ENCODE results near the gene KCNF1. TPM values are rescaled to one million over a fixed set of nuclear protein-coding genes. Genes with fewer than 3 reads are reported as not detected.

Gene KCNF1
- total RNA-seq, 4 donors from 2014 or later: 0.22 to 0.42 TPM; not detected in 2

GRCh38 chr2:10897956-10898355 lies 13.8 kb upstream of the KCNF1 start:
- no peaks in the 10 kb centered on the region for H3K4me1 ChIP-seq
- DNase-seq (ENCODE audit: low spot score in 2 of 2): no peak
- H3K9me3 ChIP-seq: no peaks in the 10 kb centered on the region
- no peak overlapping the region for H3K27ac ChIP-seq
- no peak overlapping the region for H3K4me3 ChIP-seq
- 91 to 94% methylated on average over 4 of the region's 4 CpGs for WGBS, 2 donors
- H3K36me3 ChIP-seq: no peaks in the 10 kb centered on the region
- H3K27me3 ChIP-seq: no peaks in the 10 kb centered on the region
- no peak for TF ChIP-seq CTCF (IDR thresholded peaks at IDR 0.05)
- no peak for TF ChIP-seq EP300 (IDR thresholded peaks at IDR 0.05)
- no peak for TF ChIP-seq POLR2A (IDR thresholded peaks at IDR 0.05)

- WGBS, 2 donors: 85 to 88% methylated on average over 10 of the region's 10 CpGs
Observed at GRCh38 chr2:10900216-10901109, 11.3 kb upstream of the KCNF1 start.

GRCh38 chr2:10901160-10901939 lies 10.4 kb upstream of the KCNF1 start:
- H3K27ac ChIP-seq: no peak overlapping the region
- H3K27me3 ChIP-seq: no peaks in the 10 kb centered on the region
- DNase-seq (ENCODE audit: low spot score in 2 of 2): no peak
- H3K4me1 ChIP-seq: no peaks in the 10 kb centered on the region
- TF ChIP-seq POLR2A (IDR thresholded peaks at IDR 0.05) (no peak), CTCF (IDR thresholded peaks at IDR 0.05) (no peak), EP300 (IDR thresholded peaks at IDR 0.05) (no peak)
- H3K9me3 ChIP-seq: peaks cover 0 to 11% (median 0%) of the 10 kb centered on the region in 4 donors
- H3K36me3 ChIP-seq: no peaks in the 10 kb centered on the region
- 67 to 72% methylated on average over 12 of the region's 12 CpGs for WGBS, 2 donors
- H3K4me3 ChIP-seq: no peak overlapping the region

More at GRCh38 chr2:10900216-10901109, 11.3 kb upstream of the KCNF1 start:
- no peak for DNase-seq (ENCODE audit: low spot score in 2 of 2)
- H3K4me3 ChIP-seq: no peak overlapping the region
- H3K27me3 ChIP-seq: no peaks in the 10 kb centered on the region
- no peak overlapping the region for H3K27ac ChIP-seq
- H3K4me1 ChIP-seq: no peaks in the 10 kb centered on the region
- no peak for TF ChIP-seq POLR2A (IDR thresholded peaks at IDR 0.05)
- TF ChIP-seq EP300 (IDR thresholded peaks at IDR 0.05): no peak
- no peak for TF ChIP-seq CTCF (IDR thresholded peaks at IDR 0.05)
- peaks cover 0 to 11% (median 0%) of the 10 kb centered on the region in 4 donors for H3K9me3 ChIP-seq
- no peaks in the 10 kb centered on the region for H3K36me3 ChIP-seq

GRCh38 chr2:10903861-10904210 lies 7.9 kb upstream of the KCNF1 start:
- Histone ChIP-seq H3K4me1 (no peaks in the 10 kb centered on the region), H3K27me3 (no peaks in the 10 kb centered on the region), H3K4me3 (no peak overlapping the region), H3K27ac (no peak overlapping the region), H3K9me3 (peaks cover 0 to 11% (median 0%) of the 10 kb centered on the region in 4 donors), H3K36me3 (no peaks in the 10 kb centered on the region)
- 47 to 52% methylated on average over 2 of the region's 2 CpGs for WGBS, 2 donors
- DNase-seq (ENCODE audit: low spot score in 2 of 2): no peak
- no peak for TF ChIP-seq EP300 (IDR thresholded peaks at IDR 0.05)
- TF ChIP-seq CTCF (IDR thresholded peaks at IDR 0.05): no peak
- TF ChIP-seq POLR2A (IDR thresholded peaks at IDR 0.05): no peak

GRCh38 chr2:10904455-10904854 lies 7.3 kb upstream of the KCNF1 start:
- H3K27ac ChIP-seq: no peak overlapping the region
- H3K4me1 ChIP-seq: no peaks in the 10 kb centered on the region
- peaks cover 0 to 11% (median 0%) of the 10 kb centered on the region in 4 donors for H3K9me3 ChIP-seq
- TF ChIP-seq POLR2A (IDR thresholded peaks at IDR 0.05): no peak
- TF ChIP-seq EP300 (IDR thresholded peaks at IDR 0.05): no peak
- no peak for TF ChIP-seq CTCF (IDR thresholded peaks at IDR 0.05)
- no peaks in the 10 kb centered on the region for H3K36me3 ChIP-seq
- DNase-seq (ENCODE audit: low spot score in 2 of 2): no peak
- peaks cover 0 to 5% of the 10 kb centered on the region in 2 donors for H3K27me3 ChIP-seq
- 78 to 80% methylated on average over 6 of the region's 6 CpGs for WGBS, 2 donors
- no peak overlapping the region for H3K4me3 ChIP-seq

All from tibial nerve (tissue), 4 donors.